GM20431 (cell line): ENCODE measurements around the gene FCSK.

ENCODE experiments used
- in situ Hi-C: fragments of 300-500 bp; cut with MseI, MboI; formaldehyde crosslinking; loops from one replicate; pipeline ENCODE4 v1.15.0; 2020; ENCODE audit warnings: low sequenced_read_pairs; ENCODE audit not compliant: unreplicated experiment

FCSK gene

DNA sequence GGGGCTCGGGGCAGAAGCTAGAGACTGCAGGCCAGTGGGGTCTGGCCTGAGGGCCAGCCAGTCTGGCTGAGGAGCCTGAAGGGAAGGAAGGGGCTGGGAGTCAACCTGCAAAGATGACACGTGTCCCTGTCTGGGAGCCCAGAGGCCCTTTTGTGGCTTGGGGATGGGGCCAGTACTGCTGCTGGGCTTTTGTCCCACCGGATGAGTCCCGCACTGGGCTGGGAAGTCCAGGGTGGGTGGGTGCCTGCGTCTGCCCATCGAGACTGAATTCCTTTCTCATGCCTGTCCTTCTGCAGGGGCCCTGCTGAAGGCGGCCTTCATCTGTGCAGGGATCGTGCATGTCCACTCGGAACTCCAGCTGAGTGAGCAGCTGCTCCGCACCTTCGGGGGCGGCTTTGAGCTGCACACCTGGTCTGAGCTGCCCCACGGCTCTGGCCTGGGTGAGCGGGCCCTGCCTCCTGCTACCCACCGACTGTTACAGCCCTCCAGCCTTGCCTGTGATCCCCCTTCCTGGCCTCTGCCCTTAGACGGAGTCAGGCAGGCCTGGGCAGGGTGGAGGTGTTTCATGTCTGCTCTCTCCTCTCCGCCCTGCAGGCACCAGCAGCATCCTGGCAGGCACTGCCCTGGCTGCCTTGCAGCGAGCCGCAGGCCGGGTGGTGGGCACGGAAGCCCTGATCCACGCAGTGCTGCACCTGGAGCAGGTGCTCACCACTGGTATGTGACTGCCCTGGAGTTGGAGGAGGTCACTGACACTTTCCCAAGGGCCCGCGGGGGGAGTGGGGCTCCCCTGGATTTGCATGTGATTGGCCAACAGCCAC is 20.9 kb downstream of the FCSK start:
- in situ Hi-C loops, result no loop called here

GRCh38 chr16:70476272-70477020 is 22.1 kb downstream of the FCSK start:
- in situ Hi-C loops, result no loop called here

GRCh38 chr16:70478169-70478568 is 23.8 kb downstream of the FCSK start:
- in situ Hi-C loops, result no loop called here

GRCh38 chr16:70478912-70479341 is 24.5 kb downstream of the FCSK start:
- in situ Hi-C loops, result no loop called here

- in situ Hi-C loops, result no loop called here
These were observed 26.0 kb downstream of the FCSK start for GRCh38 chr16:70480127-70481105.

GRCh38 chr16:70481929-70482536 is 27.6 kb downstream of the FCSK start:
- in situ Hi-C loops, result no loop called here

- in situ Hi-C loops, result no loop called here
These were observed 28.2 kb downstream of the FCSK start for GRCh38 chr16:70482624-70483023.

DNA sequence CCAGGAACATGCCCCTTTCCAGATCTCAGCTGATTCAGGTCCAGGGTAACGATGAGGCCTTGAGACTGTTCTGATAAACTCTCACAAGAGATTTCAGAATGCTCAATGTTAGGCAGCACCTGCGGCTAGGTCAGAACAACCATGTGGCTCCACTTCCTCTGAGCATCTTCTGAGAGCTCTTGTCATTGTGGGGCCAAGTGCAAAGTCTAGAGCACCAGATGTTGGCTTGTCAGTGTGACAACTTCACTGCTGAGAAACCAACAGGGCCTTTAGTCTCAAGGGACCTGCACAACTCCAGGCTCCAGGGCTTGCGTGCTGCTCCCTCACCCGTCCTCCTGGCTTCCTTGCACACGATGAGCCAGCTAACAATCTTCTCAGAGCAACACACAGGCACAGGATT is 29.0 kb downstream of the FCSK start:
- in situ Hi-C loops, result no loop called here

- in situ Hi-C loops, result no loop called here
These were observed 30.5 kb downstream of the FCSK start for GRCh38 chr16:70484867-70485266.

DNA sequence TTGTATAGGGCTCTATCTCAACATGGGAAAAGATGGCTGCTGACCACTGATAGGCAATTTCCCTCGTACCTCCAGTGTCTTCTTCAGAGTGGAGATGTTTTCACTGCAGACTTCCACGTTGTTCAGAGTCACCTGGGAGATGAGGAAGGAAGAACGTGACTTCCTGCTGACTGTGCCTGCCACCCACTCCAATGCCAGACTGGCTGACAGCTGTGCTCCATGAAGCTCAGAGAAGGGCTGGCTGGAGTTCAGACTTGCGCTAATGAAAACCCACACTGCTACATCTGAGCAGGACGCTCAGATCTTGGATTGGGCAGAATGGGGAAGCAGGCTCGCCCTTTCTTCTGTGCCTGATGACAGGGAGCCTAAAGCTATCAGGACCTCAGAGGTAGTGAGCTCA is 35.9 kb downstream of the FCSK start:
- in situ Hi-C loops, result no loop called here

- in situ Hi-C loops, result no loop called here
These were observed 39.4 kb downstream of the FCSK start for GRCh38 chr16:70493802-70494201.

GRCh38 chr16:70494202-70494770 is 39.9 kb downstream of the FCSK start:
- in situ Hi-C loops, result no loop called here

DNA sequence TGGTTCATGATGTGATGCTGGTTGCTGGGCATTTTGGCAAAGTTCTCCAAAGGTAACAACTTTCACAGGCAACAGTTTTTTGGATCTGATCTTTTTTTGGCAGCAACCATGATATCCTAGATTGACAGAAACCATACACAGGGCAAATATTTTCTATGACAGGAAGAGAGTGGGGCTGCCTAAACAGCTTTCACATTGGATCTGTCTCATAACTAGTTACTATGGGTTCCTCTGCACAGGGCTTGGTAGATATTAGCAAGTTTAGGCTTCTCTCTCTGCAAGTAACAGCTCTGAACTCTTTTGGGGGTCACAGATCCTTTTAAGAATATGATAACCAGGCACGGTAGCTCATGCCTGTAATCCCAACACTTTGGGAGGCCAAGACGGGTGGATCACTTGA is 40.4 kb downstream of the FCSK start:
- in situ Hi-C loops, result no loop called here

GRCh38 chr16:70495425-70496182 is 41.2 kb downstream of the FCSK start:
- in situ Hi-C loops, result no loop called here

DNA sequence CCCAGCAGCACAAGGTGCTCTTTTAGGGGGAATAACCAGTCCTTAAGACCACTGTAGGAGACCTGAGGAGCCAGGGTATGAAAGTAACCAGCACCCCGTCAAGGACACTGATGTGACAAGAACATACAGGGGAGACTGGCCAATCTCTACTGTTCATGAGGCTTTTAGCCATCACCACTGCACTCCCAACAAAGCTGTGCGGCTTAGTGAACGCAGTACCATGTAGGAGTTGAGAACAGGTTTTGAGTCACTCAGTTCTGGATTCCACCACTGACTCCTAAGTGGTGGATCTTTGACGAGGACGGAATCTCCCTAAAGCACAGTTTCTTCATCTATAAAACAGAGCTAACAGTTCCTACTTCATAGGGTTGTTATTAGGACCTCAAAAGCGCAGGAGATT is 42.1 kb downstream of the FCSK start:
- in situ Hi-C loops, result no loop called here

DNA sequence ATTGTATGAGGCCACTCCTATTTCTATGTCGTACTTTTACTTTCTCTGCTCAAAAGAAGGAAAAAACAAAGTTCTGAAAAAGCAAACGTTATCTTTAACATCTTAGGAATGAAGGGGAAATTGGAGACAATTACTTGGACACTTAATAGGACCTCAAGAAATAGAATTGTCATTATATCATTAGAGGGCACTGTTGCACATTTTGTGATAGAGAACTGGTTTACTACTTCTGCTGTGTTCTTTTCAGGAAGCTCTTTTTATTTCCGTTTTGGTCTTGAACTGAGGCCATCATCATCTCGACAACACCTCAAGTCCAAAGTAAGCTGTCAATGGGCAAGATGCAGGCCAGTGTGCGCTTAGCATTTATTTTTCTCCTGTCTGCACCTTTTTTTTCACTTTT is 54.4 kb downstream of the FCSK start:
- in situ Hi-C loops, result no loop called here

DNA sequence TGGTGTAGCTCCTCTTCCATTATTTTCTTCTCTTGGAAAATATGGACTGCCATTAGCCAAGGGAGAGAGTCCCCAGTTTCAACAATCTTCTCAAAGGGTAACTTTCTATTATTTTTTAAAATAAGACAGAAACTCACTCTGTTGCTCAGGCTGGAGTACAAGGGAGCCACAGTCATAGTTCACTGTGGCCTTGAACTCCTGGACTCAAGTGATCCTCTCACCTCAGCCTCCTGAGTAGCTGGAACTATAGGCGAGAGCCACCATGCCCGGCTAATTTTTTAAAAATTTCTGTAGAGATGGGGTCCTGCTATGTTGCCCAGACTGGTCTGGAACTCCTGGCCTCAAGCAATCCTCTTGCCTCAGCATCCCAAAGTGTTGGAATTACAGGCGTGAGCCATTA is 55.8 kb downstream of the FCSK start:
- in situ Hi-C loops, result no loop called here

GRCh38 chr16:70511833-70512232 is 57.4 kb downstream of the FCSK start:
- in situ Hi-C loops, result no loop called here

GRCh38 chr16:70512456-70512855 is 58.1 kb downstream of the FCSK start:
- in situ Hi-C loops, result no loop called here
